H9 (cell line): ENCODE data around the gene HOXD10. TPM values are rescaled to one million over a fixed set of nuclear protein-coding genes. Genes with fewer than 3 reads are reported as not detected.

Experiments
- DNase-seq: peaks from one replicate; pipeline ENCODE4 v3.0.0-alpha.2; 2017
- H2AFZ ChIP-seq: one replicate; pipeline ENCODE4 v1.6.1; 2013; ENCODE audit warnings: mild to moderate bottlenecking, low read length, control low read depth, moderate library complexity
- H2AK5ac ChIP-seq: 2 replicates; pipeline ENCODE4 v1.6.1; 2013; ENCODE audit warnings: low read length, control low read depth, mixed read lengths; ENCODE audit not compliant: insufficient read length
- H2BK120ac ChIP-seq: one replicate; pipeline ENCODE4 v1.6.1; 2013; ENCODE audit warnings: low read depth, mild to moderate bottlenecking, low read length, control low read depth, inconsistent platforms; ENCODE audit not compliant: poor library complexity, severe bottlenecking
- H2BK12ac ChIP-seq: 2 replicates; pipeline ENCODE4 v1.6.1; 2013; ENCODE audit warnings: low read length, control low read depth, mixed read lengths, low read depth; ENCODE audit not compliant: insufficient read length
- H2BK15ac ChIP-seq: 2 replicates; pipeline ENCODE4 v1.6.1; 2013; ENCODE audit warnings: low read depth, low read length, control low read depth
- H2BK20ac ChIP-seq: one replicate; pipeline ENCODE4 v1.6.1; 2013; ENCODE audit warnings: low read depth, mild to moderate bottlenecking, low read length, control low read depth, inconsistent platforms; ENCODE audit not compliant: poor library complexity, severe bottlenecking
- H2BK5ac ChIP-seq: 2 replicates; pipeline ENCODE4 v1.6.1; 2013; ENCODE audit warnings: low read length, control low read depth, mixed read lengths; ENCODE audit not compliant: insufficient read length
- H3K14ac ChIP-seq: 2 replicates; pipeline ENCODE4 v1.6.1; 2013; ENCODE audit warnings: low read length, control low read depth; ENCODE audit not compliant: insufficient read depth
- H3K18ac ChIP-seq: 2 replicates; pipeline ENCODE4 v1.6.1; 2013; ENCODE audit warnings: low read depth, mild to moderate bottlenecking, mixed read lengths, low read length, control low read depth; ENCODE audit not compliant: insufficient read length
- H3K23ac ChIP-seq: 2 replicates; pipeline ENCODE4 v1.6.1; 2013; ENCODE audit warnings: low read length, control low read depth, mixed read lengths, low read depth; ENCODE audit not compliant: insufficient read length
- H3K23me2 ChIP-seq: 2 replicates; pipeline ENCODE4 v1.6.1; 2013; ENCODE audit warnings: low read depth, mild to moderate bottlenecking, mixed read lengths, low read length, control low read depth; ENCODE audit not compliant: insufficient read length, poor library complexity, severe bottlenecking
- H3K27ac ChIP-seq: 2 replicates; pipeline ENCODE4 v1.5.1; 2013; ENCODE audit warnings: low read length, control low read depth, mixed read lengths, low read depth; ENCODE audit not compliant: insufficient read length
- H3K27me3 ChIP-seq: 2 replicates; pipeline ENCODE4 v1.6.1; 2013; ENCODE audit warnings: low read length, control low read depth, inconsistent platforms; ENCODE audit not compliant: insufficient read depth
- H3K4ac ChIP-seq: 2 replicates; pipeline ENCODE4 v1.6.1; 2013; ENCODE audit warnings: low read depth, mild to moderate bottlenecking, control low read depth, inconsistent platforms, low read length, moderate library complexity
- H3K4me1 ChIP-seq: 2 replicates; pipeline ENCODE4 v1.6.1; 2013; ENCODE audit warnings: low read length, control low read depth, inconsistent platforms; ENCODE audit not compliant: insufficient read depth
- H3K4me2 ChIP-seq: 2 replicates; pipeline ENCODE4 v1.6.1; 2013; ENCODE audit warnings: low read length, control low read depth, mixed read lengths; ENCODE audit not compliant: insufficient read length, insufficient read depth
- H3K56ac ChIP-seq: 2 replicates; pipeline ENCODE4 v1.6.1; 2013; ENCODE audit warnings: low read depth, mild to moderate bottlenecking, mixed read lengths, low read length, control low read depth; ENCODE audit not compliant: insufficient read length
- H3K79me1 ChIP-seq: 2 replicates; pipeline ENCODE4 v1.6.1; 2013; ENCODE audit warnings: low read depth, mild to moderate bottlenecking, moderate library complexity, low read length, control low read depth, inconsistent platforms; ENCODE audit not compliant: insufficient read depth, poor library complexity, severe bottlenecking
- H3K79me2 ChIP-seq: 2 replicates; pipeline ENCODE4 v1.6.1; 2013; ENCODE audit warnings: low read length, control low read depth, inconsistent platforms; ENCODE audit not compliant: insufficient read depth
- H3K9ac ChIP-seq: 2 replicates; pipeline ENCODE4 v1.6.1; 2013; ENCODE audit warnings: low read length, control low read depth, mixed read lengths; ENCODE audit not compliant: insufficient read length; ENCODE audit errors: extremely low read depth
- H3K9me3 ChIP-seq: one replicate; pipeline ENCODE4 v1.6.1; 2013; ENCODE audit warnings: low read depth, low read length, inconsistent platforms; ENCODE audit not compliant: control insufficient read depth
- H3T11ph ChIP-seq: one replicate; pipeline ENCODE4 v1.6.1; 2013; ENCODE audit warnings: mild to moderate bottlenecking, low read length, control low read depth, inconsistent platforms
- H4K20me1 ChIP-seq: one replicate; pipeline ENCODE4 v1.6.1; 2013; ENCODE audit not compliant: control insufficient read depth, insufficient read length, insufficient read depth
- H4K5ac ChIP-seq: 2 replicates; pipeline ENCODE4 v1.6.1; 2013; ENCODE audit warnings: low read depth, mild to moderate bottlenecking, mixed read lengths, low read length, control low read depth; ENCODE audit not compliant: insufficient read length
- H4K8ac ChIP-seq: replicated peaks from 2 replicates; pipeline ENCODE4 v1.6.1; 2013; ENCODE audit warnings: low read length, control low read depth, mixed read lengths, low read depth; ENCODE audit not compliant: insufficient read length
- H4K91ac ChIP-seq: 2 replicates; pipeline ENCODE4 v1.6.1; 2013; ENCODE audit warnings: low read depth, mild to moderate bottlenecking, moderate library complexity, mixed read lengths, low read length, control low read depth; ENCODE audit not compliant: insufficient read length
- H3K27ac Mint-ChIP-seq, 3 experiments: 2 replicates in 2 of 3; 3 replicates in 1 of 3; pipeline ENCODE4 v1.8.0; 2020 to 2021; ENCODE audit warnings: mixed read lengths in 3 of 3, mild to moderate bottlenecking in 1 of 3, moderate library complexity in 1 of 3
- H3K27me3 Mint-ChIP-seq: 2 replicates; pipeline ENCODE4 v1.8.0; 2021; ENCODE audit warnings: low read depth, mild to moderate bottlenecking, moderate library complexity, mixed read lengths
- H3K36me3 Mint-ChIP-seq, 3 experiments: 2 replicates in 2 of 3; 3 replicates in 1 of 3; pipeline ENCODE4 v1.8.0; 2020 to 2021; ENCODE audit warnings: low read depth in 3 of 3, mixed read lengths in 3 of 3; ENCODE audit not compliant: insufficient read depth in 1 of 3
- H3K4me1 Mint-ChIP-seq, 2 experiments: 2 replicates each; pipeline ENCODE4 v1.8.0; 2020; ENCODE audit warnings: mixed read lengths in 2 of 2
- H3K4me3 Mint-ChIP-seq, 2 experiments: 2 replicates in 1 of 2; 3 replicates in 1 of 2; pipeline ENCODE4 v1.8.0; 2020 to 2021; ENCODE audit warnings: mild to moderate bottlenecking in 2 of 2, mixed read lengths in 2 of 2, moderate library complexity in 1 of 2
- H3K9me3 Mint-ChIP-seq, 2 experiments: 2 replicates in 1 of 2; 3 replicates in 1 of 2; pipeline ENCODE4 v1.8.0; 2020; ENCODE audit warnings: mild to moderate bottlenecking in 2 of 2, mixed read lengths in 2 of 2, moderate library complexity in 1 of 2
- CTCF ChIP-seq: fragments of 200-600 bp; sonication (generic); conservative IDR thresholded peaks from 3 replicates; pipeline ENCODE4 v1.8.0; 2021; ENCODE audit warnings: antibody characterized with exemption, mild to moderate bottlenecking
- WGBS: extraction: QIAGEN DNeasy Blood & Tissue Kit; methylation state at CpG from one replicate; pipeline ENCODE4 v1.1.7; 2013; ENCODE audit warnings: missing lambda C conversion rate, low lambda C conversion rate, mixed read lengths; ENCODE audit not compliant: insufficient read length; ENCODE audit errors: extremely low coverage; 5-methylcytosine and 5-hydroxymethylcytosine counted together
- total RNA-seq: library from RNA; stranded (reverse); gene quantifications from 2 replicates; pipeline ENCODE4 v1.2.1, GENCODE V29; 2021

Gene HOXD10
- total RNA-seq, 1 experiment from 2014 or later = not detected

DNA sequence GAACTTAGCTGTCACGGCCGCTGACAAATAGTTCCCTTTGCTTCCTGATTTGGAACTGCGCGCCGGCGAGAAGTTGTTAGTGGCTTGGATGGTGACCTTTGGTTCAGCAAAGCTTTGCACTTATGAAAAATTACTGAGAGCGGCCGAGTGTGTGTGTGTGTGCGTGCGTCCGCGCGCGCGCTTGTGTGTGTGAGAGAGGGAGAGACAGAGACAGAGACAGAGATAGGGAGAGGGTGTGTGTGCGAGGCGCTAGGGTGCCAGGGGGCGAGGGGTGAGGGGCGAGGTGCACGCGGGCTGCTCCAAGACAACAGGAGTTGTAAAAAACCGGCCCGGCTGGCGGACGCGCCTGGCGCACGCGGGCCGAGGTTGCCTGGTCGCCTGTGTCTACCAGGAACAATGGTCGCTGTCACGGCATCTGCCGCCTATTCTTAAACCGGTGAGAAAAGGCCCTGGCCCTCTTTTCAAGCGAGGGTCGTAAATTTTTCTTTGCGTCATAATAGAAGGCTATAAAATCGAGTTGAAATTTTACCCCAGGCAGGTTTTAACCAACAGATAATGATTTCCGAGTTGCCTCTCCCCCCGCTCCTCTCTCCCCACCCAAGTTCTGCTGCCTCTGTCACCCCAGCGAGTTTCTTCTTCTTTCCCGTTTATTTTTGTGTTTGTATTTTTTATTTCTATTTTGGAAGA, 41.1 kb downstream of the HOXD10 start:
- no peaks in the 10 kb centered on the region for H3K79me2 ChIP-seq
- no peak overlapping the region for H2BK12ac ChIP-seq
- no peaks in the 10 kb centered on the region; the same call in 1 of the 2 replicates for H3K4me1 ChIP-seq
- Mint-ChIP-seq H3K4me3 (peak overlapping the region in 1 of 2 experiments; percentile 8; a peak in 2 of 5 replicates), H3K27me3 (peaks cover 100% of the 10 kb centered on the region), H3K27ac (no peak overlapping the region), H3K4me1 (peaks cover 6 to 24% of the 10 kb centered on the region in 2 experiments; a peak in 3 of 4 replicates), H3K9me3 (peaks cover 0 to 5% of the 10 kb centered on the region in 2 experiments; a peak in 3 of 5 replicates), H3K36me3 (no peaks in the 10 kb centered on the region; a peak in 1 of 7 replicates)
- no peak for TF ChIP-seq CTCF
- H3T11ph ChIP-seq = no peak overlapping the region
- H3K14ac ChIP-seq = no peak overlapping the region
- no peak overlapping the region for H2BK5ac ChIP-seq
- no peak overlapping the region for H4K91ac ChIP-seq
- H4K20me1 ChIP-seq = peaks cover 2% of the 10 kb centered on the region
- peak; percentile 62 for DNase-seq
- H3K4ac ChIP-seq = no peak overlapping the region
- H3K27ac ChIP-seq = no peak overlapping the region
- H3K23me2 ChIP-seq = no peaks in the 10 kb centered on the region
- no peaks in the 10 kb centered on the region for H3K9me3 ChIP-seq
- H3K18ac ChIP-seq = no peak overlapping the region
- no peak overlapping the region for H3K9ac ChIP-seq
- no peak overlapping the region for H3K56ac ChIP-seq
- no peak overlapping the region for H3K23ac ChIP-seq
- no peak overlapping the region for H2AFZ ChIP-seq
- H2BK20ac ChIP-seq = no peak overlapping the region
- H3K27me3 ChIP-seq = peaks cover 100% of the 10 kb centered on the region
- no peak overlapping the region for H3K4me2 ChIP-seq
- no peak overlapping the region for H4K8ac ChIP-seq
- H4K5ac ChIP-seq = no peak overlapping the region
- H3K79me1 ChIP-seq = no peaks in the 10 kb centered on the region
- no peak overlapping the region for H2BK15ac ChIP-seq
- no peak overlapping the region for H2BK120ac ChIP-seq
- WGBS = no CpG with 5 or more reads among the region's 43 CpGs
- H2AK5ac ChIP-seq = no peak overlapping the region
